PC-3 (cell line): ENCODE measurements around the gene SYT9. TPM values are rescaled to one million over a fixed set of nuclear protein-coding genes. Genes with fewer than 3 reads are reported as not detected.
"Not testable (repeated sequence)": the region's sequence is repeated elsewhere in the genome, so short reads cannot be mapped to it uniquely, and the experiment has no call there.

Source experiments
- ATAC-seq: fragments of 200-7000 bp; cut with Tn5 transposase; 2 replicates; pipeline ENCODE4 v1.9.1; 2020; ENCODE audit warnings: mild to moderate bottlenecking, moderate library complexity
- BruUV-seq: library from RNA; stranded (reverse); fragments of 400-500 nt; replicated peaks from 2 replicates; lab custom pipeline; 2021; lab: Mats Ljungman, UMichigan
- CTCF ChIA-PET: fragments of 300-600 bp; sonication (Branson Sonifier 250); formaldehyde crosslinking; loops from one replicate; lab custom pipeline; 2022; ENCODE audit warnings: antibody characterized with exemption; lab: Charles Lee
- POLR2A ChIA-PET: fragments of 300-600 bp; sonication (Branson Sonifier 250); formaldehyde crosslinking; loops from one replicate; lab custom pipeline; 2022; ENCODE audit warnings: antibody characterized with exemption; ENCODE audit not compliant: unreplicated experiment; lab: Charles Lee
- DNase-seq: peaks from one replicate; pipeline ENCODE4 v3.0.0-alpha.2; 2015
- H2AFZ ChIP-seq: fragments of 300-600 bp; sonication (generic); 2 replicates; pipeline ENCODE4 v1.6.0; 2016; ENCODE audit warnings: antibody characterized with exemption, low read length
- H3F3A ChIP-seq: fragments of 300-600 bp; sonication (generic); one replicate; pipeline ENCODE4 v1.6.0; 2017; ENCODE audit warnings: antibody characterized with exemption, low read length, control low read depth, mild to moderate bottlenecking; ENCODE audit not compliant: unreplicated experiment
- H3K27ac ChIP-seq: fragments of 300-600 bp; sonication (generic); 2 replicates; pipeline ENCODE4 v1.5.1; 2016; ENCODE audit warnings: mild to moderate bottlenecking, low read length
- H3K27me3 ChIP-seq: fragments of 300-600 bp; sonication (generic); 2 replicates; pipeline ENCODE4 v1.6.1; 2016; ENCODE audit warnings: low read length, mixed read lengths
- H3K36me3 ChIP-seq: fragments of 300-600 bp; sonication (generic); 2 replicates; pipeline ENCODE4 v1.6.1; 2016; ENCODE audit warnings: low read depth, mixed run types, low read length, mixed read lengths
- H3K4me1 ChIP-seq: fragments of 300-600 bp; sonication (generic); 2 replicates; pipeline ENCODE4 v1.5.1; 2016; ENCODE audit warnings: low read length; ENCODE audit not compliant: insufficient read depth
- H3K4me2 ChIP-seq: fragments of 300-600 bp; sonication (generic); 2 replicates; pipeline ENCODE4 v1.6.0; 2016; ENCODE audit warnings: low read length
- H3K4me3 ChIP-seq: fragments of 300-600 bp; sonication (generic); 2 replicates; pipeline ENCODE4 v1.5.1; 2016; ENCODE audit warnings: mild to moderate bottlenecking, low read length, mixed read lengths
- H3K79me2 ChIP-seq: fragments of 300-600 bp; sonication (generic); 2 replicates; pipeline ENCODE4 v1.6.1; 2017; ENCODE audit warnings: low read length, mixed read lengths
- H3K9ac ChIP-seq: fragments of 300-600 bp; sonication (generic); 2 replicates; pipeline ENCODE4 v1.6.0; 2016; ENCODE audit warnings: mild to moderate bottlenecking, low read length
- H3K9me2 ChIP-seq: fragments of 300-600 bp; sonication (generic); replicated peaks from 2 replicates; pipeline ENCODE4 v1.6.1; 2016; ENCODE audit warnings: mixed run types, low read length, mixed read lengths
- H3K9me3 ChIP-seq: fragments of 300-600 bp; sonication (generic); 2 replicates; pipeline ENCODE4 v1.6.1; 2016; ENCODE audit warnings: low read length, mixed read lengths
- H4K20me1 ChIP-seq: fragments of 300-600 bp; sonication (generic); 2 replicates; pipeline ENCODE4 v1.6.1; 2016; ENCODE audit warnings: low read length, mixed read lengths
- CTCF ChIP-seq: fragments of 300-600 bp; sonication (generic); conservative IDR thresholded peaks from 2 replicates; pipeline ENCODE4 v1.5.1; 2017; ENCODE audit warnings: antibody characterized with exemption, low read depth, mild to moderate bottlenecking, low read length
- EZH2 ChIP-seq: fragments of 300-600 bp; sonication (generic); IDR thresholded peaks from one replicate; pipeline ENCODE4 v1.6.1; 2017; ENCODE audit warnings: antibody characterized with exemption, mild to moderate bottlenecking, low read length; ENCODE audit not compliant: unreplicated experiment
- EZH2phosphoT487 ChIP-seq: fragments of 300-600 bp; sonication (generic); IDR thresholded peaks from 2 replicates; pipeline ENCODE4 v1.6.1; 2018; ENCODE audit warnings: mild to moderate bottlenecking, antibody characterized with exemption, low read length, borderline replicate concordance
- intact Hi-C: fragments of 100-400 bp; cut with micrococcal nuclease; formaldehyde crosslinking; loops from 2 replicates; pipeline ENCODE4 v1.9.0; 2023
- total RNA-seq: library from RNA; depleted of rRNA; stranded (reverse); fragments of >200 nt; gene quantifications from 2 replicates; pipeline ENCODE4 v1.2.3, GENCODE V29; 2014

SYT9 gene
- total RNA-seq, 1 experiment from 2014 or later: 6.3 TPM

- BruUV-seq: no TSS peak
- CTCF ChIA-PET: no interaction called here
- H3K9ac ChIP-seq: no peak overlapping the region
Observed at GRCh38 chr11:7514099-7514591, 262.4 kb downstream of the SYT9 start.

GRCh38 chr11:7515447-7515886, 263.8 kb downstream of the SYT9 start:
- H4K20me1 ChIP-seq: no peaks in the 10 kb centered on the region
- H3K27me3 ChIP-seq: peaks cover 33% of the 10 kb centered on the region
- H2AFZ ChIP-seq: no peak overlapping the region
- ChIA-PET CTCF (no interaction called here), POLR2A (no interaction called here)
- no peak for DNase-seq
- no peak for TF ChIP-seq EZH2
- TF ChIP-seq EZH2phosphoT487: no peak
- TF ChIP-seq CTCF: no peak
- no peak for ATAC-seq
- no peak overlapping the region for H3K4me2 ChIP-seq
- no peaks in the 10 kb centered on the region for H3K36me3 ChIP-seq
- H3K9me2 ChIP-seq: no peaks in the 10 kb centered on the region
- intact Hi-C loops: no loop called here
- H3K4me1 ChIP-seq: peaks cover 6% of the 10 kb centered on the region; the same call in 1 of the 2 replicates
- no peaks in the 10 kb centered on the region for H3K9me3 ChIP-seq
- H3F3A ChIP-seq: no peaks in the 10 kb centered on the region
- H3K4me3 ChIP-seq: no peak overlapping the region
- BruUV-seq: no TSS peak
- H3K27ac ChIP-seq: no peak overlapping the region
- H3K79me2 ChIP-seq: no peaks in the 10 kb centered on the region
- no peak overlapping the region for H3K9ac ChIP-seq

More at GRCh38 chr11:7514099-7514591, 262.4 kb downstream of the SYT9 start:
- peak overlapping the region; percentile 100 for H2AFZ ChIP-seq
- H3K9me2 ChIP-seq: no peaks in the 10 kb centered on the region
- H3K36me3 ChIP-seq: no peaks in the 10 kb centered on the region
- H3K4me2 ChIP-seq: peak overlapping the region; percentile 99
- TF ChIP-seq CTCF (no peak), EZH2 (peak; percentile 45)
- H3K27me3 ChIP-seq: peaks cover 33% of the 10 kb centered on the region
- H4K20me1 ChIP-seq: no peaks in the 10 kb centered on the region
- intact Hi-C loops: loop anchor here (5.0 kb wide), 1 partner anchor 178 kb away; no protein-coding TSS in a partner anchor
- peaks cover 6% of the 10 kb centered on the region; the same call in 1 of the 2 replicates for H3K4me1 ChIP-seq
- peak overlapping the region; percentile 91 for H3K4me3 ChIP-seq
- POLR2A ChIA-PET: no interaction called here
- no peak overlapping the region for H3K27ac ChIP-seq
- H3F3A ChIP-seq: no peaks in the 10 kb centered on the region
- no peaks in the 10 kb centered on the region for H3K79me2 ChIP-seq
- H3K9me3 ChIP-seq: no peaks in the 10 kb centered on the region
- ATAC-seq: peak; percentile 9
- DNase-seq: no peak

GRCh38 chr11:7516475-7516874, 264.8 kb downstream of the SYT9 start:
- Histone ChIP-seq H3K4me3 (no peak overlapping the region), H3K36me3 (no peaks in the 10 kb centered on the region), H3K27me3 (peaks cover 33% of the 10 kb centered on the region), H3K4me1 (peaks cover 6% of the 10 kb centered on the region; the same call in 1 of the 2 replicates), H3K9ac (no peak overlapping the region), H3K4me2 (no peak overlapping the region), H3K9me3 (no peaks in the 10 kb centered on the region), H3K27ac (no peak overlapping the region), H3F3A (no peaks in the 10 kb centered on the region), H3K79me2 (no peaks in the 10 kb centered on the region), H2AFZ (no peak overlapping the region), H4K20me1 (no peaks in the 10 kb centered on the region), H3K9me2 (no peaks in the 10 kb centered on the region)
- intact Hi-C loops: no loop called here
- ATAC-seq (no peak), DNase-seq (no peak)
- no TSS peak for BruUV-seq
- ChIA-PET CTCF (no interaction called here), POLR2A (no interaction called here)
- no peak for TF ChIP-seq EZH2phosphoT487
- no peak for TF ChIP-seq CTCF
- TF ChIP-seq EZH2: no peak

- H3K4me1 ChIP-seq, CTCF ChIA-PET, H3K4me2 ChIP-seq, H3K27ac ChIP-seq, H3K9me2 ChIP-seq, H2AFZ ChIP-seq, DNase-seq, POLR2A ChIA-PET, intact Hi-C loops, H3K79me2 ChIP-seq, H4K20me1 ChIP-seq, ATAC-seq, BruUV-seq, H3K9me3 ChIP-seq, H3K9ac ChIP-seq, H3K36me3 ChIP-seq, H3F3A ChIP-seq, H3K4me3 ChIP-seq: not testable (repeated sequence)
- H3K27me3 ChIP-seq: peaks cover 33% of the 10 kb centered on the region
Observed at GRCh38 chr11:7517743-7518142, 266.0 kb downstream of the SYT9 start.
